HG03432 (cell line): ENCODE data around the gene ASB8.

Experiments
- ATAC-seq: cut with Tn5 transposase; IDR thresholded peaks from one replicate; pipeline ENCODE4 v1.9.1; 2021; ENCODE audit warnings: mild to moderate bottlenecking, moderate library complexity; ENCODE audit not compliant: unreplicated experiment

The ASB8 gene

GRCh38 chr12:48157018-48157888, at the start of gene ASB8:
Gene ASB8, minus strand, starts transcription at chr12:48157515. Its CDS starts 4,019 bp downstream, at chr12:48153496.
- ATAC-seq, result peak; percentile 91

GRCh38 chr12:48203192-48203591, 45.9 kb upstream of the ASB8 start, which contains the start of gene OR10AD1:
Gene OR10AD1, minus strand, starts transcription at chr12:48203292. Its CDS starts 0 bp downstream, at chr12:48203292.
- ATAC-seq, result no peak

GRCh38 chr12:48202766-48203165, 45.5 kb upstream of the ASB8 start:
- no peak for ATAC-seq

DNA sequence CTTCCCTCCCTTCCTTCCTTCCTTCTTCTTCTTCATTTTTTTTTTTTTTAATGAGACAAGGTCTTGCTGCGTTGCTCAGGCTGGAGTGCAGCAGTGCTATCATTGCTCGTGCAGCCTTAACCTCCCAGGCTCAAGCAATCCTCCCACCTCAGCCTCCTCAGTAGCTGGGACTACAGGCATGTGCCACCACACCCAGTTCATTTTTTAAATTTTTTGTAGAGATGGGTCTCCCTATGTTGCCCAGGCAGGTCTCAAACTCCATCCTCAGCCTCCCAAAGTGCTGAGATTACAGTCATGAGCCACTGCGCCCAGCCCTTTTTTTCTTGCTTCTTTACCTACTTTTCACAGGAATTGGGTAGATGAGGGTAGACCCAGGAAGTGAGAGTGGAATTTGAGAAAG, 44.2 kb upstream of the ASB8 start:
- no peak for ATAC-seq

GRCh38 chr12:48201091-48201490, 43.8 kb upstream of the ASB8 start:
- ATAC-seq, result no peak

GRCh38 chr12:48199774-48200221, 42.5 kb upstream of the ASB8 start:
- ATAC-seq, result no peak

- ATAC-seq, result no peak
Measured at GRCh38 chr12:48198985-48199384, 41.7 kb upstream of the ASB8 start.

DNA sequence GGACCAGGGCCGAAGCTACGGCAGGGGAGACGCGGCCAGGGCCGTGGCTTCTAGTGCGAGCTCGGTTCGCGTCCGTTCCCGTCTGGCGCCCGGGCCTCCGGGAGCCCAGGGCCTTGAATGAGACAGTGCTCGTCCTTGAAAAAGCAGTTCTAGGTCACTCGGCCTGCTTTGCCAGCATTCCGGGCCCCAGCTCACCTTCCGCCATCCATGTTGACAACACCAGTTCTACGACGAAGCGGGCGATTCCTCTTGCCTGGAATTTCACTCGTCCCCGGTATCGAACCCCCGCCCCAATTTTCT, 41.3 kb upstream of the ASB8 start:
- ATAC-seq, result peak; percentile 21

DNA sequence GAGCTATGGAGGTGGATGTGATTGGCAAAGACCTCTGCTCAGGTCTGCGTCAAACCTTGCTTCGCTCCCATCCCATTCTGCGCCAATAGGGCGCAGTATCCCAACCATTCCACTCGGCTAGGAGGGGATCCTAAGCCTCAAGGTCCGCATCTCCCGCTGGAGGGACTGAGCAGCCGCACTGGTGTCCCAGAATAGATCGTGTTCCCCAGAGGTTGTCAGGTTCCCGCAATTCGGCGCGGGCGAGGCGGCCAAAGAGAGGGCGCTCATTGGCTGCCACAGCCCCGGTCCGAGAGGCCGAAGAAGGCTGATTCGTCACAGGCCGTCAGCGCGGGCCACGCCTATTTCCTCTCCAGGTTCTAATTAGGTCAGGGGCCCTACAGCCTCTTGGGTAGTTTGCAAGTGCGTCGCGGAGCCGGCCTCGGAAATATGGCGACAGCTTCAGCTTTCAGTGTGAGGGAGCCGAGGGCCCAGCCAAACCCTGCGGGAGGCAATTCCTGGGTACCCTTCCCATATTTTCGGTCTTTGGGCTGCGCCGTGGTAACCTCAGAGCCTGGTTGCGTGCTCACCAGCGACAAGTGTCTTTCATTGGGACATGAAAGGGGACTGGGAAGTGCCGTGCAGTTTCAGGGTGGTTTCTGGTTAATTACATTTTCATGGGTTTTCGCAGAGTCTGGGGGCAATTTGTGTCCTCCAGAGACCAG, 40.8 kb upstream of the ASB8 start:
- peak; percentile 100 for ATAC-seq

- ATAC-seq, result peak; percentile 21
Measured at GRCh38 chr12:48197549-48197970, 40.2 kb upstream of the ASB8 start.

DNA sequence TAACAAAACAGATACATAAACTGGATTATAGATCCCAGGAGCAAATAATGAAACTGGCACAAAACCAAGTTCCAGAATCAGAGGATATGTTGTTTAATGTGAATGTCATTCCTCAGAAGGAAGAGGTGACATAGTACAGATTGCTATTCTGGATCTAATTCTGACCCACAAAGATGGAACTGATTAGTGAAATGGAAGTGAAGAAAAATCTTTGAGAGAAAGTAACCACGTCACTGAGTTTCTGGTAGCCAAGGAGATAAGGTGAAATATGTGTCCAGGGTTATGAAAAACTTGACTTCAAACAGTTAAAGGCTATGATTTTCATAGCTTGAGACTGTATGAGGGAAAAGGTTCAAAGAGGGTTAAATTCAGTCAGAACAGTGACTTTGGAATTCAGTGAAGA, 37.5 kb upstream of the ASB8 start:
- ATAC-seq, result no peak

DNA sequence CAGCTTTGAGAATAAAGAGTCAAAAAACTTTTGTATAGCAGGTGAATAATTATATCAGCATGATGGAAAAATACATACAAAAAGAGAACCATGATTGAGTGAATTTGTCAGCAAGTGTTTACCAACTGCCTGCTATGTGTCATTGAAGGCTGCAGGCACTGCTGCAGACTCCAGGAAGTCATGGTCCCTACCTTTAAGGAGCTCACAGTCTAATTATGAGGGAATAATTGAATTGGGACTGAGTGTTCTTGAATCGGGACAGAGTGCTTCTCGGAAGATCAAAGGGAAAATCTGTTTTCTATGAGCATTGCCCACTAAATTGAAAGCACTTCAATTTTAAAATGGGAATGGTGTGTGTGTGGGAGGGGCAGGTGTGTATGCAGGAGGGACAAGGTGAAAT, 36.3 kb upstream of the ASB8 start:
- no peak for ATAC-seq

DNA sequence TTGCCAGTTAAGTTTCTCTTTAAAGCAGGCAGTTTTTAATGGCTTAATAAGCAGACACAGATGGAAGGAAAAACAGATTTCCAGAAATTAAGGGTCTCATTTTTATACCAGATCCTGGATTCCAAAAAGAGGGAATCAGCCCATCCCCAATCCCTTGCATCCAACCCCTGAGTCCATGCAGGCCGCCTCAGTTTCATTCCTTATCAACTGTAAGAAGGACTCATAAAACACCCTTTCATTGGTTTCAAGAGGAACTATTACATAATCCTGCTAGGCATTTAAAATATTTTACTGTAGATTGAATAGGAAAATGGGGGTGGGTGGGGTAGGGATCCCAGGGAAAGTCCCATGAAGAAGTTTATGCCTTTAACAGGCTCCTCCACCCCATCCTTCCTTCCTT, 35.5 kb upstream of the ASB8 start:
- ATAC-seq, result no peak

DNA sequence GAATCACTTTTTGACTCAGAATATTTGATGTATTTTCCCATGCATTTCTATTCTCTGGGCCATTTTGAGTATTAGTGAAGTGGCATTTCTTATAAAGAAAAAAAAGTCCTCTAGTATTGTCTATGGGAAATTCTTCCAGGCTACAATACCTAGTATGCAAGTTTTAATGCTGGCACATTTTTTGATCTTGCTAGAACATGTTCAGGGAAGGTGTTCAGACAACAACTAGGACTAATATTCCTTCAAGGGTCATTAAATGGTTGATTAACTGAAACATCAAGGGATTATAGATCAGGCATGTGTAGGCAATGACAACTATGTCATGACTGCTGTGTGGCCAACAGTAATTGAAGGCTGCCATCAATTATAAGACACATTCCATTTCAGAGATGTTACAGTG, 33.8 kb upstream of the ASB8 start:
- no peak for ATAC-seq

DNA sequence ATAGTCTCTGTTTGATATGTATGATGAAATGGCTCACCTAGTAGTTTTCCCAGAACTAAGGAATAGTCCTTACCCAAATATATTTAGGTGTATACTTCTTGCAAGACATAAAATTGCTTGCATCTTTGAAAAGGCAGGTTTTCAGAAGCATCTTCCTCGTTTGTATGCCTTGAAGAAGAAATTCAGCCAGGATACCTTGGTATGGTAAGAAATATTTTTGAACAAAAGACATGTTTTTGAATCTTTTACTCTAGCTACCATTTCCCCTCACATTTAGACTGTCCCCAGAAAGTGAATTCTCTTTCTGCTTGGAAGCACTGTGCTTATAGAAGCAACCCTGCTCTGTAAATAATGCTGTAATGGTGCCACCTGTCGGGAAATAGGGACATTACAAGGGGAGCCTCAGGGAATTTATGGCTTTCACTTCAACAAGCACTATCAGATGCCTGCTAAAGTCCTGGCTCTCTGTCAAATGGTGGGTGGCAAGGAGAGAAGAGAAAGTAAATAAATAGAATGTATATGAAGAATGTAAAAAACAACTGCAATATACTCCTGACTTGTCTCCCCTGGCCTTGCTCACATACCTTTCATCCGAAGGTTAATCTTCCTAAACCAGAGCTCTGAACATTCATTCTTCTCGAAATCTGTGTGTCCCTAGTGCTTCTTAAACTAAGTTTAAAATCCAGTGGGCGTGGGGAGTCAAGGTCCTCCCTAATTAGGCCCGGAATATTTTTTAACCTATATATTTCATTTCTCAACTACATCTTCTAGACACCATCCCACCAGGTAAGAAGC, 32.2 kb upstream of the ASB8 start:
- ATAC-seq, result peak; percentile 65

GRCh38 chr12:48187916-48188695, 30.8 kb upstream of the ASB8 start:
- ATAC-seq, result no peak

- ATAC-seq, result no peak
Measured at GRCh38 chr12:48185181-48185919, 28.0 kb upstream of the ASB8 start.

GRCh38 chr12:48184549-48184922, 27.2 kb upstream of the ASB8 start:
- ATAC-seq, result no peak

GRCh38 chr12:48183876-48184548, 26.7 kb upstream of the ASB8 start:
- ATAC-seq, result no peak
